Inflammatory macrophage treated with lipopolysaccharide for 1 hour (primary cell): ENCODE results near the gene IL1RAP.

Source experiments
- DNase-seq, 2 donors: peaks; one replicate each; pipeline ENCODE4 v3.0.0-alpha.2; 2020 to 2022

Gene IL1RAP

GRCh38 chr3:190616637-190617036 lies 102.8 kb downstream of the IL1RAP start:
- DNase-seq, result peak; percentile 41 to 54

- DNase-seq, result peak; percentile 85 to 86
Observed at GRCh38 chr3:190617185-190617584, 103.3 kb downstream of the IL1RAP start.

- DNase-seq, result peak; percentile 66 to 72
Observed at GRCh38 chr3:190618330-190619030, 104.6 kb downstream of the IL1RAP start.

DNA sequence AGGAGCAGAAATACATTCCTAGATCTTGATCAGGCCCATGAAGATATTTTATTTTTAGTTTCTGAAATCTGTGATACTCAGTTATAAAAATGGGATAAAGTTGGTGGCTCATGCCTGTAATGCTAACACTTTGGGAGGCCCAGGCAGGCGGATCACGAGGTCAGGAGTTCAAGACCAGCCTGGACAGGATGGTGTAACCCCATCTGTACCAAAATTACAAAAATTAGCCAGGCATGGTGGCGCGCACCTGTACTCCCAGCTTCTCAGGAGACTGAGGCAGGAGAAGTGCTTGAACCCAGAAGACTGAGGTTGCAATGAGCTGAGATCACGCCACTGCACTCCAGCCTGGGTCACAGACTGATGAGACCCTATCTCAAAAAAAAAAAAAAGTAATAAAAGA lies 105.5 kb downstream of the IL1RAP start:
- DNase-seq, result no peak

DNA sequence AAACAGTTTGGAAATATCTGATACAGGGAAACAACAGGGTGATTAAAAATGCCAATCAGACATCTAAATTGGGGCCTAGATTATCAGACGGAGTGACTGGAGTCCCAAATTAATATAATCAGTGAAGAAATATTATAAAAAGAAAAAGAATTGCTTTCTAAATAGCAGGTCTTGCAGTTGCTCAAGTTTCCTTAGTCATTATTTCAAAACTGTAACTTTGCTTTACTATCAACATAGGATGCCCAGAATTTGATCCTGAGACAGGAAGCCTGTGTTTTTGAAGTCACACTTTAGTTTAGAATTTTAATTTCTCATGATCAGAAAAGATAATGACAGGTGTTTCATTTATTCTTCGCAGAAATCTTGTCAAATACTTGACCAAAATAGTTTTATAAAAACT lies 105.9 kb downstream of the IL1RAP start:
- DNase-seq, result peak; percentile 29 to 40

DNA sequence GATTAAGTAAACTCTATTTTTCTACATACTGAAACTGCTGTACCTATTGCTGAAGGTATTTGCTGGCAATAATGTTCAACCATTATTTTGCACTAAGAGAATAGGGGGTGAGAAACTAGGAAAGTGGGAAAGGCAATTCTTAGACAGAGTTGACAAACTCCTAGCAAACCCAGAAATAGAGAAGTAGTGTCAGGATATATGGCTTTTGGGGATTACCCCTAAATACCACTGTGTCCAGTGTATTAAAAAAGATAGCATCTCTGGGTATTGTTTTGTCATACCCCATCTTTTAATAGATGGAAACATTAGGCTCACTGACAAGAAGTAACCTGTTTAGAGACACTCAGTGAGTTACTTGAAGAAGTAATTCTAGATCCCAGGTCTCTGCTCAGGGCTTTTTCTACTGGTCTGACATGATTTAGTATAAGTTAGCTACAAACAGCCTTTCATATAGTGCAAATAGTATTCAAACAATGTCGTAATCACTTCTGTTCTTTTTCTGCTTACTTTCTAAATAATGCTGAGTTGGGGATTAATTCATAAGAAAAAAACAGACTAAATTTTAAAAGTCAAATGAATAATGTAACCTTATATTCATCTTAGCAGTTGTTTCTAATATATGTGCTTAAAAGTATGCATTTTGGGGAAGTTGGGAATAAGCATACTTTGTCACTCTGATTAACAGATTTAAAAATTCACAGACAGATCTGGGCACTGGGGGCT lies 107.2 kb downstream of the IL1RAP start:
- peak; percentile 50 to 55 for DNase-seq

GRCh38 chr3:190621927-190622326 lies 108.0 kb downstream of the IL1RAP start:
- DNase-seq, result peak; percentile 45 to 53

- DNase-seq, result no peak
Observed at GRCh38 chr3:190624282-190624681, 110.4 kb downstream of the IL1RAP start.

- DNase-seq, result no peak
Observed at GRCh38 chr3:190626951-190627620, 113.2 kb downstream of the IL1RAP start.

DNA sequence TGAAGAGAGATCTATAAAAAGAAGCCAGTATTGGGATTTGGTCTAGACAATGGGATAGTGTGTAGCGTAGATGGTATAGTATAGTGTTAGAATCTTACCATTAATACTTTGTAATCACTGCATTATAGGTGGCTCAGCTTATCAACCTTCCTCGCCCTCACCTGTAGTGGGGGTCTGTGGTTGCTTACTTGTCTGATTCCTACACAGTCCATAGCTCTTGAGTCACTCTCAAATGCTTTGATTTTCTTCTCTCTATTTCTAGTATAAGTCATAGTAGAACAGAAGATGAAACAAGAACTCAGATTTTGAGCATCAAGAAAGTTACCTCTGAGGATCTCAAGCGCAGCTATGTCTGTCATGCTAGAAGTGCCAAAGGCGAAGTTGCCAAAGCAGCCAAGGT lies 115.2 kb downstream of the IL1RAP start:
- no peak for DNase-seq

DNA sequence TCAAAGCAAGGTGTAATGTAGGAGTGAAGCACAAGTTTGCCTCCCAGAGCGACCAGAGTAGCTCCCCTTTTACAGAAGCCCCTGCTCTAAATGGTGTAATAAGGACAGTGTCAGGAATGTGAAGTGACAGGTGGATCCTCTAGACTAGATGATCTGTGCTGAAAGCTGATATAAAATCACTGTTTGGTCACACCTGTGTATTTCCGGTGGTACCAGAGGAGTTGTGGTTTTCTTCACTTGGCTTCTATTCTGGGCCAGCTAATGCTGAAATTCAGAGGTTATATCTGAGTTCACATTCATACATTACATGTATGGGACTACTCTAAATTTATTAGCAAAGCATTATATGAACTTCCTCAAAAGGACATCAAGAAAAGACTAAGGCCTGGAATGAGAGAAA lies 117.4 kb downstream of the IL1RAP start:
- DNase-seq, result no peak

GRCh38 chr3:190641564-190641963 lies 127.7 kb downstream of the IL1RAP start:
- DNase-seq, result no peak

GRCh38 chr3:190642016-190642415 lies 128.1 kb downstream of the IL1RAP start:
- no peak for DNase-seq

DNA sequence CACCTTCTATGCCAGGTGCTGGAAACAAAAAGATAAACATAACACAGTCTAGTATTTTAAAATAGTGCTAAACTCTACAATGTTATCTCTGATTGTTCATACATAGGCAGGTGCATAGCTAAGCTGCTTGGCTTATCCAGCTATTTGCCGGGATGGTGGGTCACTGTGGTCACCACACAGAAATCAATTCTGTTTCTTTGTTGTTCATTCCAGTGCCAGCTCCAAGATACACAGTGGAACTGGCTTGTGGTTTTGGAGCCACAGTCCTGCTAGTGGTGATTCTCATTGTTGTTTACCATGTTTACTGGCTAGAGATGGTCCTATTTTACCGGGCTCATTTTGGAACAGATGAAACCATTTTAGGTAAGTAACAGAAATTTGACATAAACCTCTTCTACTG lies 130.2 kb downstream of the IL1RAP start:
- no peak for DNase-seq

DNA sequence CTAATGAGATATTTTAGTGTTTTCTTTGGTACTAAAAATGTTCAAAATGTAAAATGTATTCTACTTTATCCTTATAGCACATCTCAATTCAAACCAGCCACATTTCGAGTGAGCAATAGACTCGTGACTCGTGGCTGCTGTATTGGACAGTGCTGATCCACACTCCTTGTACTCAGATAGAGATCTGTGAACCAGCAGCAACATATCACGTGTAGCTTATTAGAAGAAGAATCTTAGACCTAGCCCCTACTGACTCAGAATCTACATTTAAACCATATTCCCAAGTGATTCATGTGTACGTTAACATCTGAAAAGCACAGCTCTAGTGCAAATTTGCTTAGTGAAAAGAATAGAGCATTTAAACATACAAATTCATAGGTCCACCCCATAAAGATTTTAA lies 130.9 kb downstream of the IL1RAP start:
- DNase-seq, result no peak

GRCh38 chr3:190645932-190646460 lies 132.1 kb downstream of the IL1RAP start:
- no peak for DNase-seq

DNA sequence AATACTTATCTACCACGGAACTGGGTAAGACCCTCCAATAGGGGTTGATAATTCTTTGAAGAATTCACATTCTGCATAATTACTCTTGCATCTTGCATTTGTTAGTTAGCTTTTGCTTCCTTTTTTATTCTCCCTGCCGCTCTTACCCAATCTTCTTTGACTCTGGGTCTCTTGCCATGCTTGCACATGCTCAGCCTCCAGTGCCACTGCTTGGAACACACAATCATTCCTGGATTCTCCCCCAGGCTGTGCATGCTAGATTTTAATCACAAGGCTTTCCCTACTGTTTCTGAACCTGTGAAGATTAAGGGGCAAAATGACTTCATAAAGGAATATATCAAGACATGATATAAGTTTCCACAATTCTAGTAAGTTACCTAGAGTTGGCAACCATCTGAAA lies 133.1 kb downstream of the IL1RAP start:
- DNase-seq, result peak; percentile 9 to 10

DNA sequence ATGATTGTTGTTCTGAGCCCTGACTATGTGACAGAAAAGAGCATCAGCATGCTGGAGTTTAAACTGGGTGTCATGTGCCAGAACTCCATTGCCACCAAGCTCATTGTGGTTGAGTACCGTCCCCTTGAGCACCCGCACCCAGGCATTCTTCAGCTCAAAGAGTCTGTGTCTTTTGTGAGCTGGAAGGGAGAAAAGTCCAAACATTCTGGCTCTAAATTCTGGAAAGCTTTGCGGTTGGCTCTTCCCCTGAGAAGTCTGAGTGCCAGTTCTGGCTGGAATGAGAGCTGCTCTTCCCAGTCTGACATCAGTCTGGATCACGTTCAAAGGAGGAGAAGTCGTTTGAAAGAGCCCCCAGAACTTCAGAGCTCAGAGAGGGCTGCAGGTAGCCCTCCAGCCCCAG lies 142.0 kb downstream of the IL1RAP start:
- no peak for DNase-seq

DNA sequence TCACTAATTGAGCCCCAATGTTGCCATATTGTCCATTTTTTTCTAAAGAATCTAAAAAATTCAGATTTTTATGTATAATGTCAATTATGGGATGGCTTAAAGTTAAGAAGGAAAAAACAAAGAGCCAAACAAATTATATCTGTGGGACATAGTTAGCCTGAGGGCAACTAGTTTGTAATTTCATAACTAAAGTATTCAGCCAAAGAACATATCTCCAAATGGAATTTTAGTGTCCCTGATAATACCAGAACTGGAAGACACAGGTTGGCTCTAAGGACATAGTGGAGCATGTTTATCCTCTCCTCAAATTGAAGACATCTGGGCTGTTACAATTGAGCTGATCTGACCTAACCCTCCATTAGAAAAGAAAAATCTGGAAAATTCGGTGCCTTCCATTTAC lies 144.2 kb downstream of the IL1RAP start:
- no peak for DNase-seq

- DNase-seq, result no peak
Observed at GRCh38 chr3:190666821-190667220, 152.9 kb downstream of the IL1RAP start.

DNA sequence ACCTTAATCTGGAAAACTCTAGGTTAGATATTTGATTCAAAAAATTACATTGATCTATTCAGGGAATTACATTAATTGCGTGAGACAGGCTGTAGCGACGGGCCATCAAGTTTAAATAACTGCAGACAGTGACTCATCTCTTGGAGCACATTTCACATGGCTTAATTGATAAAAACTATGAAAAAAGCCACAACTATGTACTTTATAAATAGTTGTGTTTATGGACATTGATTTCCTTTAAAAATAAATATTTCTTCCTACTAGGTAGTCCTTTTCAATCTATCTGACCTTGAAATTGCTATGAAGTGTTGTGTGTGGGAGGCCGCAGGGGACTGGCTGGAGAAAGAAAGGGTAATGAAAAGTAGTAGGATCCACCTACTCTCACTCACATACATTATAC lies 157.8 kb downstream of the IL1RAP start:
- DNase-seq, result no peak

- DNase-seq, result no peak
Observed at GRCh38 chr3:190673148-190673547, 159.3 kb downstream of the IL1RAP start.

GRCh38 chr3:190676481-190676880 lies 162.6 kb downstream of the IL1RAP start:
- no peak for DNase-seq

GRCh38 chr3:190677001-190677400 lies 163.1 kb downstream of the IL1RAP start:
- no peak for DNase-seq
